Measurements from ENCODE around the gene PROZ. TPM values are rescaled to one million over a fixed set of nuclear protein-coding genes. Genes with fewer than 3 reads are reported as not detected.

Gene PROZ
- total and polyA plus RNA-seq, 7 donors, result not detected

DNA sequence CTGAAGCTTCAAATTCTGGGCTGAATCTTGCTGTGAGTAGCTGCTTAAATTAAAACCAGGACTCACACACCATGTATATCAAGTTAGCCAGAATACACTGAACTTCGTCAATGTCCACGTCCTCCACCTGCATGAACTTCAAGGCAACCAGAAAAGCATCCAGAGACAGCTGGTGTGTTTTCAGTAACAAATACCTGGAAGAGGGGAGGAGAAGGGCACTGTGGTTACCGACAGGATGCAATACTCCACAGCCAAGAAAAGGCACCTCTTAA, 20.4 kb downstream of the PROZ start:
- ATAC-seq (no peak), DNase-seq (no peak)
- Histone ChIP-seq H3K27me3 (ENCODE audit: insufficient read depth in 3 of 3, low read length in 2 of 3) (no peaks in the 10 kb centered on the region), H3K9me3 (no peaks in the 10 kb centered on the region), H3K4me1 (no peaks in the 10 kb centered on the region), H3K4me3 (no peak overlapping the region), H3K27ac (no peak overlapping the region), H3K36me3 (ENCODE audit: insufficient read depth in 1 of 2, low read depth in 1 of 2) (peaks cover 15 to 100% of the 10 kb centered on the region in 2 donors)
- intact Hi-C loops (cut with DNase I), result loop anchor here in 1 of 2 donors (5.0 kb wide), 1 partner anchor 73 kb away; no protein-coding TSS in a partner anchor
- TF ChIP-seq, protein P1, sequence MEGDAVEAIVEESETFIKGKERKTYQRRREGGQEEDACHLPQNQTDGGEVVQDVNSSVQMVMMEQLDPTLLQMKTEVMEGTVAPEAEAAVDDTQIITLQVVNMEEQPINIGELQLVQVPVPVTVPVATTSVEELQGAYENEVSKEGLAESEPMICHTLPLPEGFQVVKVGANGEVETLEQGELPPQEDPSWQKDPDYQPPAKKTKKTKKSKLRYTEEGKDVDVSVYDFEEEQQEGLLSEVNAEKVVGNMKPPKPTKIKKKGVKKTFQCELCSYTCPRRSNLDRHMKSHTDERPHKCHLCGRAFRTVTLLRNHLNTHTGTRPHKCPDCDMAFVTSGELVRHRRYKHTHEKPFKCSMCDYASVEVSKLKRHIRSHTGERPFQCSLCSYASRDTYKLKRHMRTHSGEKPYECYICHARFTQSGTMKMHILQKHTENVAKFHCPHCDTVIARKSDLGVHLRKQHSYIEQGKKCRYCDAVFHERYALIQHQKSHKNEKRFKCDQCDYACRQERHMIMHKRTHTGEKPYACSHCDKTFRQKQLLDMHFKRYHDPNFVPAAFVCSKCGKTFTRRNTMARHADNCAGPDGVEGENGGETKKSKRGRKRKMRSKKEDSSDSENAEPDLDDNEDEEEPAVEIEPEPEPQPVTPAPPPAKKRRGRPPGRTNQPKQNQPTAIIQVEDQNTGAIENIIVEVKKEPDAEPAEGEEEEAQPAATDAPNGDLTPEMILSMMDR (IDR thresholded peaks at IDR 0.05), result no peak
- 80 to 84% (median 81%) methylated on average over 3 of the region's 3 CpGs for WGBS, 3 donors

DNA sequence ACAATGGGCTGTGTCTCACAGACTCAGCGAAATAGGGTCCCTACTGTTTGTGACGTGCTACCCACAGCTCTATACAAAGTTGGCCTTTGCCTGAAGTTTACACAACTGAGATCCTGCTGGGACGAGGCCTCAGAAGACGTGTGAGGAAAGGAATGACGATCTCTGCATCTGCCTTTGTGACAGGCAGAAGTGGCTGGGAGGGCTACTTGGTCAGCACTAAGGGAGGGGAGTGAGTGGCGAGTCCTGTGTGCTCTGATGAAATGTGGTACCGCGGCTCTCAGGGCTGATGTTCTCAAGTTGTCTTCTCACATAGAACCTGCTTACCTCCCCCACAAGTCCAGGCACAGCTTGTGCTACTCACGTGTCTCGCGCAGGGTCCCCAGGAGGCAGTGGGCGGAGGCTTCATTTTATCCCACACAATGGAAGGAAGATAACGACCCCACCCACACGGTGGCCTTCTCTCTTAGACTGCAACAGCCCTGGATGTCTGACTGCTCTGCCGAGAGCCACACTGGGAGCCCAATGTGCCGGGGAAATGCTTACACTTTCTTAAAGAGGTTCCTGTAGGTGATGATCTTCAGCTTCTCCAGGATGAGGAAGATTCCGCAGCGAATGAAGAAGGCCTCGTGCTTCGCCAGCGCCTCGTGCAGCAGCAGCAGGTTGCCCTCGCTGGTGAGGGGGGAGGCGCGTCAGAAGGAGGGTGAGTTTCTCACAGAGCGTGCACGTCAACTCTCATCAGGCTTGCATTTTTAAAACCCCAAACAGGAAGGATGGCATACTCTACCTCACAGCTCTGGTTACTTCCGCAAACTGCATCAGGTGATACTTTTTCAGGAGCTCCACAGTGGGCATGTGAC, 21.2 kb downstream of the PROZ start:
- H3K9me3 ChIP-seq, result no peaks in the 10 kb centered on the region
- TF ChIP-seq, protein P1 (IDR thresholded peaks at IDR 0.05), result no peak
- no peak overlapping the region for H3K27ac ChIP-seq
- H3K4me1 ChIP-seq, result no peaks in the 10 kb centered on the region
- H3K27me3 ChIP-seq (ENCODE audit: insufficient read depth in 3 of 3, low read length in 2 of 3), result no peaks in the 10 kb centered on the region
- DNase-seq, result no peak
- no peak overlapping the region for H3K4me3 ChIP-seq
- no peak for ATAC-seq
- intact Hi-C loops (cut with DNase I), result loop anchor here in 1 of 2 donors (5.0 kb wide), 1 partner anchor 73 kb away; no protein-coding TSS in a partner anchor
- peaks cover 16 to 100% of the 10 kb centered on the region in 2 donors for H3K36me3 ChIP-seq (ENCODE audit: insufficient read depth in 1 of 2, low read depth in 1 of 2)
- WGBS, 3 donors, result 79 to 82% (median 81%) methylated on average over 28 of the region's 28 CpGs

DNA sequence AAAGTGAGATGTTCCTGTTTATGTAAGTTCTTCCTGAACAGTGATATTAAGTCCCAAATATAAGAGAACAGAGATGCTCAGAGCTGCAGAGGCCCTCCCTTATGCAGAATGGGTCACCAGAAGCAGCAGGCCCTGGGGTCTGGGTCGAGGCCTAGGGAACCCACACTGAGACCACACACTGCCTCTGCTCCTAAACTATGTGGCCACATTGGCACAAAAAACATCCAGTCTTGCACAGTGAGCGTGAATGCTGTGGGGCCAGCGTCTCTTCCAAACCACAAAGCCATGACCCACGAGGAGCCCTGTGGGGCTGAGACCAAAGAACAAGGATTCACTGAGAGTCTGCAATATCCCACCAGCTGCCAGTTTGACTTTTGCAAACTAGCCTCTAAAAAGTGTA, 23.6 kb downstream of the PROZ start:
- Histone ChIP-seq H3K9me3 (no peaks in the 10 kb centered on the region), H3K36me3 (ENCODE audit: insufficient read depth in 1 of 2, low read depth in 1 of 2) (peaks cover 16 to 97% of the 10 kb centered on the region in 2 donors), H3K4me1 (no peaks in the 10 kb centered on the region), H3K27me3 (ENCODE audit: insufficient read depth in 3 of 3, low read length in 2 of 3) (no peaks in the 10 kb centered on the region), H3K4me3 (no peak overlapping the region), H3K27ac (no peak overlapping the region)
- 87 to 94% (median 92%) methylated on average over 4 of the region's 4 CpGs for WGBS, 3 donors
- ATAC-seq (no peak), DNase-seq (no peak)
- intact Hi-C loops (cut with DNase I), result no loop called here
- TF ChIP-seq, protein P1 (IDR thresholded peaks at IDR 0.05), result no peak

DNA sequence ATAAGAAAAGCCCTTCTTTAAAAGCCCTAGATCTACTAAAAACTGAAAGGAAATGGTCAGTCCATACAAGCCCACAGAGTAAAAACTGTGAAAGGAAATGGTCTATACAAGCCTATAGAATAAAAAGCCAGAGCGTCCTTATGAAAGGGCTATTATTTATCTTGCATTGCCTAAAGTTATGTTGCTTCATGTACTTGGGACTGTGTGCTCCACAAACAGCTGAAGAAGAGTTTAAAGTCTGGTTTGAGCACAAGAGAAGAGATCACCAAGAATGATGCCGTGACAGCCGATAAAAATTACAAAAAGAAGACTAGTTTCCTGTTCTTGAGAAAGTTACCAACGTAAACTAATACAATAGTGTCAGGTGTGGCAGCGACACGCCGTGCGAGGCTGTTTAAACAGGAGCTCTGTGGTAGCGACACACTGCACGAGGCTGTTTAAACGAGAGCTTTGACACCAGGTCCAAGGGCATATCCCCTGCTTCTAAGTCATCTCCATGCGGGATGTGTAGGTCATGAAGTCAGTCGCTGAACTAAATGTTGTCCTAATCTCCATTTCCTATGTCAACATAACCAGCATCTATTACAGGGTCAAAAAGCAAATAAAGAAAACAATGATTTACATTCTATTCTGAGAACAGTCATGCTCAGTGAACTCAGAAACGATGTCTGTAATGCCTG, 25.1 kb downstream of the PROZ start:
- Histone ChIP-seq H3K36me3 (ENCODE audit: insufficient read depth in 1 of 2, low read depth in 1 of 2) (peaks cover 16 to 93% of the 10 kb centered on the region in 2 donors), H3K9me3 (no peaks in the 10 kb centered on the region), H3K4me1 (no peaks in the 10 kb centered on the region), H3K4me3 (no peak overlapping the region), H3K27ac (no peak overlapping the region), H3K27me3 (ENCODE audit: insufficient read depth in 3 of 3, low read length in 2 of 3) (no peaks in the 10 kb centered on the region)
- TF ChIP-seq, protein P1 (IDR thresholded peaks at IDR 0.05), result no peak
- intact Hi-C loops (cut with DNase I), result no loop called here
- no peak for DNase-seq
- no peak for ATAC-seq
- WGBS, 3 donors, result 89 to 92% (median 90%) methylated on average over 14 of the region's 14 CpGs

All from psoas muscle (tissue), 8 donors.